D721Med (cell line): ENCODE measurements around the gene GPNMB.

ENCODE experiments used
- DNase-seq: peaks from one replicate; pipeline ENCODE4 v3.0.0; 2011; ENCODE audit warnings: low spot score; ENCODE audit not compliant: insufficient read length
- FAIRE-seq: peaks from 2 replicates; lab custom pipeline; 2011; peaks lifted over from hg19 to GRCh38; lab: Jason Lieb, UNC
- TF ChIP-seq, protein P1 (sequence below): IDR thresholded peaks from 2 replicates; pipeline ENCODE4 v1.5.1; 2012; ENCODE audit warnings: mild to moderate bottlenecking, control low read depth; ENCODE audit not compliant: insufficient read depth; ENCODE audit errors: missing control alignments

The GPNMB gene

DNA sequence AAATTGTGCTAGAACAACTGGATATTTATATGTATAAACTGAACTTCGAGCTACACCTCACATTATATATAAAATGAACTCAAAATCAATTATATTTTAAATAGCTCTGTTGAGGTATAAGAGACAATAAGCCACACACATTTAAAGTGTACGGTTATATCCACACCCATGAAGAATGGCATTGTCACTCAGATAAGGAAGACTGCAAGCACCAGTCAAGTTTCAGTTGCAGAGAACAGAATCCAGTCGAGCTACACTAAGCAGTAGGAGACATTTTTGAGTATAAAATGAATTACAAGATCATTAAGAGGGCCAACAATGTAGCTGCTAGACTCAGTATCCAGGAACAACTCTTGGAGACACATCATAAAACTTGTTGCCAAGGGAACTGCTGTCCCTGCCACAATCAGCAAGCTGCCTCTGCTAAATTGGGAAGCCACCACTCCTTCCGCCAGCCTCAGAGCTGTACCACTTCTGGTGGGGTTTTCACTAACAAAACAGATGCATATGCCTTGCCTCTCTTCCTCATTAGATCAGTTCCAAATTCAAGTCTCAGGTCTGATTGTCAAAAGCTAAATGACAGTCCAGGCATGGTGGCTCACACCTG lies 19.6 kb upstream of the GPNMB start:
- DNase-seq (no peak), FAIRE-seq (no peak)
- TF ChIP-seq, protein P1, sequence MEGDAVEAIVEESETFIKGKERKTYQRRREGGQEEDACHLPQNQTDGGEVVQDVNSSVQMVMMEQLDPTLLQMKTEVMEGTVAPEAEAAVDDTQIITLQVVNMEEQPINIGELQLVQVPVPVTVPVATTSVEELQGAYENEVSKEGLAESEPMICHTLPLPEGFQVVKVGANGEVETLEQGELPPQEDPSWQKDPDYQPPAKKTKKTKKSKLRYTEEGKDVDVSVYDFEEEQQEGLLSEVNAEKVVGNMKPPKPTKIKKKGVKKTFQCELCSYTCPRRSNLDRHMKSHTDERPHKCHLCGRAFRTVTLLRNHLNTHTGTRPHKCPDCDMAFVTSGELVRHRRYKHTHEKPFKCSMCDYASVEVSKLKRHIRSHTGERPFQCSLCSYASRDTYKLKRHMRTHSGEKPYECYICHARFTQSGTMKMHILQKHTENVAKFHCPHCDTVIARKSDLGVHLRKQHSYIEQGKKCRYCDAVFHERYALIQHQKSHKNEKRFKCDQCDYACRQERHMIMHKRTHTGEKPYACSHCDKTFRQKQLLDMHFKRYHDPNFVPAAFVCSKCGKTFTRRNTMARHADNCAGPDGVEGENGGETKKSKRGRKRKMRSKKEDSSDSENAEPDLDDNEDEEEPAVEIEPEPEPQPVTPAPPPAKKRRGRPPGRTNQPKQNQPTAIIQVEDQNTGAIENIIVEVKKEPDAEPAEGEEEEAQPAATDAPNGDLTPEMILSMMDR: no peak

DNA sequence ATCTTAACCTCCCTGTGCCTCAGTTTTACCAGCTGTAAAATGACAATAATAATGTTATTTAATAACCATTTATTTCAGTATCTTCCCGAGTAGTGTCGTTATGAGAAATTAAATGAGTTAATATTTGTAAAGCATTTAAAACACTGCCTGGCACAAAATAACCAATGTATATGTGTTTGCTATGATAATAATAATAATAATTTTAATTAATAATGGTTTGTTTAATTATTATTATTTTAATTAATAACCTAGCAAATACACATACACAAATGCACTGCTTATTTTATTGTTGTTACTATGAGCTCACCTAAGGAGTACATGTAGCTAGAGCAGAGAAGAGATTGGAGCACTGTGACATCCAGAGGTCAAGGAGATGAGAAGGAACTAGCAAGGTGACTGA lies 18.2 kb upstream of the GPNMB start:
- TF ChIP-seq, protein P1: no peak
- no peak for FAIRE-seq
- no peak for DNase-seq

DNA sequence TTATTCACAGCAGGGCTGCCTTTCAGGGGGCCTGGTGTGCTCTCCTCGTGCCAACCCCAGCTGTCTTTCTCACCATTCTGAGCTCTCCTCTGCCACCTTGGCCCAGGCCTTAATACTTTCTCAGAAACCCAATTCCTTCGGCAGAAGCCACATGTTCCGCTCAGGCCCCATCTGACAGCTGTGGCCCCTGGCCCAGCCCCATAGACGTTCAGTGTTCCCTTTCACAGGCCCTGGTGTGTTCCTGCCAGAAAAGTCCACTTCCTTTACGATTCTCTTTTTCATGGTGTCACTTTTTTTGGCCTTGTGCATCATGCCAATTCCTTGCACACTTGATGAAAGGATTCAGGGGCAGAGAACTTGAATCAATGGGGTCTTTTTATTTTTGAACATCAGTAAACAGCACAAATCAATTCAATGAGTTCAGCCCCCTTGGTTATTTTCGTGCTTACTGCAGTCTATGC lies 15.9 kb upstream of the GPNMB start:
- DNase-seq: no peak
- FAIRE-seq: no peak
- TF ChIP-seq, protein P1: no peak

DNA sequence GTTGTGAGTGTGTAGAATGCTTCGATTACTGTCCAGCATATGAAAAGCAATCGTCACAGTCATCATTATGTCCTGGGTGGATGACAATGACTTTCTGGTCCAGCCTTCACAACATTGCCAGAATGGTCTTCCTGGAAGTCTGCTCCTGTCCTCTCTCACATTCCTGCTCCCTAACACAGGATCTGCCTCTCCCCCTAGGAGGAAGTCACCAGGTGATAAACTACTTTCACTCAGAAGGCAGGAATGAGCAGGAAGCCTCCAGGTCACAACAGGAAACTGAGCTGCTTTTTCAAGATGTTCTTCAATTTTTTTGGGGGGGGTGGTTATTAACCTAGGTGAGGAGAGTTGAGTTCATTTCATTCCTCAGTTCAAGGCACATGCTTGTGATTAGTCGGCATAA lies 13.6 kb upstream of the GPNMB start:
- FAIRE-seq (no peak), DNase-seq (no peak)
- TF ChIP-seq, protein P1: no peak

DNA sequence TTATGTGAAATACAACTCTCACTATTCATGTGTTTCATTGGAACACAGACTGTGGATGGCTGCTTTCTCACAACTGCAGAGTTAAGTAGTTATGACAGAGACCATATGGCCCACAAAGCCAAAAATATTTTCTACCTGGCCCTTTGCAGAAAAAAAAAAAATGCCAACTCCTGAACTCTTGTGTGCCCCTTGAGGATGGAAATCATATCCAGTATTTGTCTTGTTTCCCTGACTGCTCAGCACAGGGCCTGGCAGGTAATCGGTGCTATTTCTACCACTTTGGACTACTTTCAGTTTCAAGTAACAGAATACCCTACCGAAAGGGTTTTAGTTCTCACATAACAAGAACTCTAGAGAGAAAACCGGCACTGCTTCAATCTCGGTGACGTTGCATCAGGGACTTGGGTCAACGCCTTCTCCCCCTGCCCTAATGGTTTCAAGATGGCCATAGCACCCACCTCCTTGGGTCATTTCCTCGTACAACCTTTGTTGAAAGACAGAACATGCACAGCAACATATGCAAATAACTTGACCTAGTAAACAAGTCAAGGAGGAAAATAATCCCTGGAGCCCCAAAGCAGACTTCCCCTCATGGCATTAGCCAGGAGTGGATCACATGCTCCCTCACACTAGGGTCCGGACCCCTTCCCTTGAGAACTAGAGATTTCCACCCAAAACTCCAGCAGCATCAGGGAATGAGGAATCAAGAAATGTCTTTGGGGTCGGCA lies 11.8 kb upstream of the GPNMB start:
- TF ChIP-seq, protein P1: no peak
- no peak for FAIRE-seq
- DNase-seq: no peak

DNA sequence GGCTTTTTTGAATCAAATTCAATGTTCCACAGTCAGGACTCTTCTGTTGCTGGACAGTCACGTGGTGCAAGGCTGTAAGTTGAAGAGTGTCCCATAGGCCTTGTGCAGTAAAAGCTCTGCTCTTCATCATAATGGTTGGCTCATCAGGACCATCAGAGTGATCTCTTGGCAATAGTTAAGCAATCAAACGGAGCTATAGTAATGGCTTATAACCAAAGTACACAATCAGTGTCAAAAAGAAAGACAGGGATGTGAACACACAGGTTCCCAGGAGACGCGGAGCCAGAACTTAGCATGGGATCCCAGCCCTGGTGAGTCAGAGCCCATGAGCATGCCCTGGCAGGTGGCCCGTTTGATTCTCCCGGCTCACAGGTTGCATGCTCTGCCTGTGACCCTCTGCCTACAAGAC lies 10.8 kb upstream of the GPNMB start:
- DNase-seq: no peak
- TF ChIP-seq, protein P1: no peak
- FAIRE-seq: no peak

DNA sequence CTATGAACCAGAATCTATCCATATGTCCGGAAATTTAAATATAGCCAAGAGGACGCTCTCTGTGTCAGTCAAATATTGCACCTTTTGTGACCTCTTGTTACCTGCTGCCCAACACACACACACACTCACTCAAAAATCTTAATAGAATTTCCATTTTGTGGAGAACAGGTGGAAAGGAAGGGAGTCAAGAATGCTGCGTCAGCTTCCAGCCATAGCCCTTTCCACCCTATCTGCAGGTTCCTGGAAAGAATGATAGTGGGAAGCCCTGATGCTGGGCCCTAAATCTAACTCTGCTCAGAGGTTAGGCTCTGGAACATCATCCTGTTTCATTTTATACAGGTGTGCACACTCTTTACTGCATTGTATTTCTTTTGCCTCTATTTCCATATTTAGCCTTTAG lies 9.6 kb upstream of the GPNMB start:
- DNase-seq: no peak
- TF ChIP-seq, protein P1: no peak
- FAIRE-seq: no peak
